ENCODE measurements around the gene MYZAP.

Gene MYZAP

GRCh38 chr15:57634290-57634689, 42.6 kb downstream of the MYZAP start:
- TF ChIP-seq TOX (CRISPR knock-in tag; IDR thresholded peaks at IDR 0.05; ENCODE audit: borderline replicate concordance) (no peak), ARNTL (CRISPR knock-in tag; IDR thresholded peaks at IDR 0.05; ENCODE audit: borderline replicate concordance, low read depth) (no peak), ZNF70 (CRISPR knock-in tag; IDR thresholded peaks at IDR 0.05) (no peak), CSRNP3 (CRISPR knock-in tag; IDR thresholded peaks at IDR 0.05) (no peak), TSHZ2 (CRISPR knock-in tag; IDR thresholded peaks at IDR 0.05) (no peak), ISL1 (CRISPR knock-in tag; IDR thresholded peaks at IDR 0.05) (no peak), SNAI2 (CRISPR knock-in tag; IDR thresholded peaks at IDR 0.05) (no peak), ESRRG (CRISPR knock-in tag; IDR thresholded peaks at IDR 0.05) (no peak), ZFP30 (CRISPR knock-in tag; IDR thresholded peaks at IDR 0.05) (no peak), PATZ1 (CRISPR knock-in tag; IDR thresholded peaks at IDR 0.05; ENCODE audit: borderline replicate concordance) (no peak), ZNF8 (CRISPR knock-in tag; IDR thresholded peaks at IDR 0.05) (no peak), POU6F1 (CRISPR knock-in tag; IDR thresholded peaks at IDR 0.05; ENCODE audit: borderline replicate concordance, low read depth) (no peak), GLIS3 (CRISPR knock-in tag; IDR thresholded peaks at IDR 0.05) (no peak), TCF4 (CRISPR knock-in tag; IDR thresholded peaks at IDR 0.05; ENCODE audit: borderline replicate concordance) (no peak), CSDC2 (CRISPR knock-in tag; IDR thresholded peaks at IDR 0.05) (no peak)
- ATAC-seq, result no peak

- TF ChIP-seq ZFP3 (CRISPR knock-in tag; IDR thresholded peaks at IDR 0.05) (no peak), CSRNP3 (CRISPR knock-in tag; IDR thresholded peaks at IDR 0.05) (no peak)
Measured at GRCh38 chr15:57635300-57635909, 43.7 kb downstream of the MYZAP start.

GRCh38 chr15:57637846-57638245, 46.1 kb downstream of the MYZAP start:
- ATAC-seq, result no peak
- TF ChIP-seq CSRNP3 (CRISPR knock-in tag; IDR thresholded peaks at IDR 0.05) (no peak), GLIS3 (CRISPR knock-in tag; IDR thresholded peaks at IDR 0.05) (no peak), ISL1 (CRISPR knock-in tag; IDR thresholded peaks at IDR 0.05) (no peak), ZNF70 (CRISPR knock-in tag; IDR thresholded peaks at IDR 0.05) (no peak), ZNF565 (CRISPR knock-in tag; conservative IDR thresholded peaks at IDR 0.05; ENCODE audit: low read depth) (no peak), CREB5 (CRISPR knock-in tag; IDR thresholded peaks at IDR 0.05; ENCODE audit: low read depth) (no peak), PPARA (CRISPR knock-in tag; IDR thresholded peaks at IDR 0.05; ENCODE audit: borderline replicate concordance) (no peak), ZC3H10 (CRISPR knock-in tag; IDR thresholded peaks at IDR 0.05) (no peak), ZFP3 (CRISPR knock-in tag; IDR thresholded peaks at IDR 0.05) (no peak), ZNF8 (CRISPR knock-in tag; IDR thresholded peaks at IDR 0.05) (no peak), OSR1 (CRISPR knock-in tag; IDR thresholded peaks at IDR 0.05) (no peak), POU6F1 (CRISPR knock-in tag; IDR thresholded peaks at IDR 0.05; ENCODE audit: borderline replicate concordance, low read depth) (no peak), RARB (CRISPR knock-in tag; IDR thresholded peaks at IDR 0.05) (no peak), ESRRG (CRISPR knock-in tag; IDR thresholded peaks at IDR 0.05) (no peak), ARNTL (CRISPR knock-in tag; IDR thresholded peaks at IDR 0.05; ENCODE audit: borderline replicate concordance, low read depth) (no peak), BACH2 (CRISPR knock-in tag; IDR thresholded peaks at IDR 0.05; ENCODE audit: borderline replicate concordance) (no peak), TCF4 (CRISPR knock-in tag; IDR thresholded peaks at IDR 0.05; ENCODE audit: borderline replicate concordance) (no peak)

More at GRCh38 chr15:57635300-57635909, 43.7 kb downstream of the MYZAP start:
- ATAC-seq, result no peak

Measured in SK-N-SH treated with all-trans-retinoic acid at 6 μM for 48 hours (cell line).